ENCODE results near the gene NACC1. TPM values are rescaled to one million over a fixed set of nuclear protein-coding genes. Genes with fewer than 3 reads are reported as not detected.

Gene NACC1
- total RNA-seq, 1 experiment from 2014 or later = 126 TPM

- CTCF ChIA-PET = interaction anchor here (2.0 kb wide), 1 partner anchor 115 kb away, joined by 33 read pairs; no protein-coding TSS in a partner anchor
- intact Hi-C loops (cut with micrococcal nuclease; ENCODE audit: unreplicated experiment) = loop anchor here (1.0 to 5.0 kb wide), 2 partner anchors 60 to 109 kb away; no protein-coding TSS in a partner anchor
Measured at GRCh38 chr19:13092606-13093235, 25.3 kb upstream of the NACC1 start.

GRCh38 chr19:13093407-13094105, 24.5 kb upstream of the NACC1 start:
- Histone ChIP-seq H3K4me3 (ENCODE audit: low read depth, low read length, poor library complexity, severe bottlenecking) (no peak overlapping the region), H3K9me3 (ENCODE audit: low read depth, low read length, poor library complexity, severe bottlenecking) (no peaks in the 10 kb centered on the region), H3K4me1 (ENCODE audit: insufficient read depth, low read length, poor library complexity, severe bottlenecking) (peaks cover 44% of the 10 kb centered on the region), H3K27me3 (replicated peaks; ENCODE audit: insufficient read depth, low read depth, low read length, poor library complexity) (no peaks in the 10 kb centered on the region), H3K36me3 (ENCODE audit: insufficient read depth, low read length, poor library complexity, severe bottlenecking) (no peaks in the 10 kb centered on the region), H3K27ac (ENCODE audit: low read depth, low read length, poor library complexity, severe bottlenecking) (peak overlapping the region; percentile 35)
- peak; percentile 93 for DNase-seq (ENCODE audit: low spot score)
- CTCF ChIA-PET = interaction anchor here (0.6 to 2.4 kb wide), 12 partner anchors 10 to 128 kb away, joined by 3 to 39 read pairs (median 4); no protein-coding TSS in a partner anchor
- TF ChIP-seq EZH2 (IDR thresholded peaks at IDR 0.05; ENCODE audit: borderline replicate concordance, low read depth, low read length, poor library complexity, severe bottlenecking) (no peak), CTCF (conservative IDR thresholded peaks at IDR 0.05; ENCODE audit: low read depth, low read length) (peak; percentile 96)
- POLR2A ChIA-PET (ENCODE audit: low non-redundant PET) = no interaction called here
- intact Hi-C loops (cut with micrococcal nuclease; ENCODE audit: unreplicated experiment) = loop anchor here (1.0 to 5.0 kb wide), 2 partner anchors 61 to 110 kb away; no protein-coding TSS in a partner anchor
- no TSS peak for BruUV-seq (replicated peaks)

More at GRCh38 chr19:13092606-13093235, 25.3 kb upstream of the NACC1 start:
- no peak for DNase-seq (ENCODE audit: low spot score)
- TF ChIP-seq CTCF (conservative IDR thresholded peaks at IDR 0.05; ENCODE audit: low read depth, low read length) (no peak), EZH2 (IDR thresholded peaks at IDR 0.05; ENCODE audit: borderline replicate concordance, low read depth, low read length, poor library complexity, severe bottlenecking) (no peak)
- H3K27ac ChIP-seq (ENCODE audit: low read depth, low read length, poor library complexity, severe bottlenecking) = peak overlapping the region; percentile 35
- no peaks in the 10 kb centered on the region for H3K9me3 ChIP-seq (ENCODE audit: low read depth, low read length, poor library complexity, severe bottlenecking)
- no peaks in the 10 kb centered on the region for H3K36me3 ChIP-seq (ENCODE audit: insufficient read depth, low read length, poor library complexity, severe bottlenecking)
- H3K27me3 ChIP-seq (replicated peaks; ENCODE audit: insufficient read depth, low read depth, low read length, poor library complexity) = no peaks in the 10 kb centered on the region
- H3K4me1 ChIP-seq (ENCODE audit: insufficient read depth, low read length, poor library complexity, severe bottlenecking) = peaks cover 41% of the 10 kb centered on the region
- POLR2A ChIA-PET (ENCODE audit: low non-redundant PET) = no interaction called here
- BruUV-seq (replicated peaks) = no TSS peak
- no peak overlapping the region for H3K4me3 ChIP-seq (ENCODE audit: low read depth, low read length, poor library complexity, severe bottlenecking)

GRCh38 chr19:13094106-13094504, 24.0 kb upstream of the NACC1 start:
- H3K36me3 ChIP-seq (ENCODE audit: insufficient read depth, low read length, poor library complexity, severe bottlenecking) = no peaks in the 10 kb centered on the region
- CTCF ChIA-PET = interaction anchor here (0.6 to 2.4 kb wide), 12 partner anchors 10 to 129 kb away, joined by 3 to 39 read pairs (median 4); no protein-coding TSS in a partner anchor
- intact Hi-C loops (cut with micrococcal nuclease; ENCODE audit: unreplicated experiment) = loop anchor here (5.0 kb wide), 1 partner anchor 62 kb away; no protein-coding TSS in a partner anchor
- no peak overlapping the region for H3K27ac ChIP-seq (ENCODE audit: low read depth, low read length, poor library complexity, severe bottlenecking)
- no TSS peak for BruUV-seq (replicated peaks)
- no peaks in the 10 kb centered on the region for H3K27me3 ChIP-seq (replicated peaks; ENCODE audit: insufficient read depth, low read depth, low read length, poor library complexity)
- DNase-seq (ENCODE audit: low spot score) = no peak
- H3K9me3 ChIP-seq (ENCODE audit: low read depth, low read length, poor library complexity, severe bottlenecking) = no peaks in the 10 kb centered on the region
- peaks cover 44% of the 10 kb centered on the region for H3K4me1 ChIP-seq (ENCODE audit: insufficient read depth, low read length, poor library complexity, severe bottlenecking)
- H3K4me3 ChIP-seq (ENCODE audit: low read depth, low read length, poor library complexity, severe bottlenecking) = no peak overlapping the region
- no peak for TF ChIP-seq CTCF (conservative IDR thresholded peaks at IDR 0.05; ENCODE audit: low read depth, low read length)
- no peak for TF ChIP-seq EZH2 (IDR thresholded peaks at IDR 0.05; ENCODE audit: borderline replicate concordance, low read depth, low read length, poor library complexity, severe bottlenecking)
- POLR2A ChIA-PET (ENCODE audit: low non-redundant PET) = no interaction called here

All from A673 (cell line).